ENCODE results near the gene STMND1. TPM values are rescaled to one million over a fixed set of nuclear protein-coding genes. Genes with fewer than 3 reads are reported as not detected.

STMND1 gene
- total and polyA plus RNA-seq, 2 of the 8 experiments (the other 6 are each of a cell fraction or from before 2014, with no cell fraction given), result not detected

DNA sequence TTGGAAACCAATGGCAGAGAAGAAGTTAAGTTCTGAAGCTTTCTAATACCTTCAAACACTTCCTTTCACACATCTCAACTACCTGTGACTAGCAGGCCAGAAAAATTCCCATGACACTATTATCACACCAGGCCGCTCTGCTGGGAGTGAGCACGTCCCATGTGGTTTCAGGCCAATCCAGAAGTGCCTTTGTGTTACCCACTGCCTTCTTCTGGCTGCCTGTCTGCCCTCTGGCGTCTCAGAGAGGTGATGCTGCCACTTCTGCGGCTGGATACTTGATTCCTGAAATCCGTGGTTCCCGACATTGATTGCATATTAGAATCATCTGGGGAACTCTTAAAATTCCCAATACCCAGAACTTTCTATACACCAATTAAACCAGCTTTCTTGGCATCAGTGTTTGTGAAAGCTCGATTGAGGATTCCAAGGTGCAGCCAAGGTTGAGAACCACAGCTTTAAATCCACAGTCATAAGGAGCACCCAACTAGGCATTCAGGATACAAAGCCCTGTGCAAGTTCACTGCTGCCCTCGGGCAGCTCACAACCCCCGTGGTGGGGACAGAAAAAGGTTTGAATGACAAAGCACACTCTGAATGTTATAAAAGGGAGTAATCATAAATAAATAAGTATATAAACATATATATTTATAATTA lies 65.6 kb downstream of the STMND1 start (continued):
- peak; percentile 67 for TF ChIP-seq E2F6 (IDR thresholded peaks at IDR 0.05)
- no peak for TF ChIP-seq SIRT6 (IDR thresholded peaks at IDR 0.05; ENCODE audit: low read length)
- TF ChIP-seq CHD1 (IDR thresholded peaks at IDR 0.05; ENCODE audit: low read depth, low read length), result no peak
- TF ChIP-seq JUN (IDR thresholded peaks at IDR 0.05; ENCODE audit: low read depth, low read length), result no peak

All from H1 (cell line).